H1 (cell line): ENCODE results near the gene NHS. TPM values are rescaled to one million over a fixed set of nuclear protein-coding genes. Genes with fewer than 3 reads are reported as not detected.

Source experiments
- CTCF ChIA-PET: fragments of 300-600 bp; sonication (Branson Sonifier 250); formaldehyde crosslinking; loops from one replicate; lab custom pipeline; 2021; ENCODE audit not compliant: partially characterized antibody; lab: Charles Lee
- POLR2A ChIA-PET: fragments of 300-600 bp; sonication (Branson Sonifier 250); formaldehyde crosslinking; loops from one replicate; lab custom pipeline; 2021; ENCODE audit warnings: inconsistent platforms; ENCODE audit not compliant: partially characterized antibody; lab: Charles Lee
- DNase-seq, 2 experiments: peaks; one replicate each; pipeline versions ENCODE4 v3.0.0 to v3.0.0-alpha.2; 2010 to 2022; ENCODE audit warnings: low spot score in 2 of 2, low read depth in 1 of 2, mixed read lengths in 1 of 2
- FAIRE-seq: peaks from 2 replicates; lab custom pipeline; 2011; peaks lifted over from hg19 to GRCh38; lab: Jason Lieb, UNC
- H2AFZ ChIP-seq: 2 replicates; pipeline ENCODE4 v1.8.1; 2012; ENCODE audit warnings: low read length, inconsistent platforms
- H2AK5ac ChIP-seq: 2 replicates; pipeline ENCODE4 v1.6.1; 2013; ENCODE audit warnings: low read depth, low read length
- H2BK120ac ChIP-seq: replicated peaks from 2 replicates; pipeline ENCODE3; 2013; ENCODE audit warnings: low read depth, low read length, inconsistent platforms
- H2BK12ac ChIP-seq: 2 replicates; pipeline ENCODE4 v1.6.1; 2013; ENCODE audit warnings: low read depth, low read length
- H2BK15ac ChIP-seq: 2 replicates; pipeline ENCODE4 v1.6.1; 2013; ENCODE audit warnings: low read length
- H2BK20ac ChIP-seq: 2 replicates; pipeline ENCODE4 v1.6.1; 2013; ENCODE audit warnings: low read length
- H2BK5ac ChIP-seq: 2 replicates; pipeline ENCODE4 v1.6.1; 2013; ENCODE audit warnings: low read depth, low read length
- H3K14ac ChIP-seq: 2 replicates; pipeline ENCODE4 v1.6.1; 2013; ENCODE audit warnings: inconsistent platforms; ENCODE audit not compliant: insufficient read length
- H3K18ac ChIP-seq: 2 replicates; pipeline ENCODE4 v1.6.1; 2013; ENCODE audit warnings: low read length; ENCODE audit errors: extremely low read depth
- H3K23ac ChIP-seq: 2 replicates; pipeline ENCODE4 v1.6.1; 2013; ENCODE audit warnings: inconsistent platforms; ENCODE audit not compliant: insufficient read length
- H3K23me2 ChIP-seq: 2 replicates; pipeline ENCODE4 v1.6.1; 2013; ENCODE audit warnings: low read depth, low read length
- H3K27ac ChIP-seq: 2 replicates; pipeline ENCODE4 v1.6.1; 2011; ENCODE audit warnings: low read depth, low read length, inconsistent platforms
- H3K27me3 ChIP-seq, 4 experiments: replicated peaks in 1 of 4; 1 replicate in 1 of 4; 2 replicates in 3 of 4; pipeline versions ENCODE4 v1.6.1 to v1.8.1; 2011 to 2013; ENCODE audit warnings: low read length in 3 of 4, mild to moderate bottlenecking in 3 of 4, inconsistent platforms in 2 of 4, mixed read lengths in 2 of 4, moderate library complexity in 1 of 4; ENCODE audit not compliant: control insufficient read depth in 3 of 4, insufficient read depth in 3 of 4; ENCODE audit errors: extremely low read depth in 1 of 4
- H3K36me3 ChIP-seq, 4 experiments: 2 replicates each; pipeline versions ENCODE4 v1.6.1 to v1.8.1; 2011 to 2013; ENCODE audit warnings: mild to moderate bottlenecking in 4 of 4, low read length in 3 of 4, moderate library complexity in 2 of 4, control low read depth in 1 of 4, inconsistent platforms in 1 of 4; ENCODE audit not compliant: insufficient read depth in 4 of 4, control insufficient read depth in 2 of 4
- H3K4ac ChIP-seq: replicated peaks from 2 replicates; pipeline ENCODE3; 2013; ENCODE audit warnings: low read length, low read depth, mixed read lengths, inconsistent platforms; ENCODE audit not compliant: insufficient read length
- H3K4me1 ChIP-seq, 4 experiments: replicated peaks in 1 of 4; 1 replicate in 1 of 4; 2 replicates in 3 of 4; pipeline versions ENCODE4 v1.6.1 to v1.8.1; 2011 to 2013; ENCODE audit warnings: low read length in 3 of 4, inconsistent platforms in 2 of 4, mixed read lengths in 1 of 4; ENCODE audit not compliant: insufficient read depth in 4 of 4, control insufficient read depth in 3 of 4
- H3K4me2 ChIP-seq, 2 experiments: 2 replicates each; pipeline versions ENCODE4 v1.6.1 to v1.8.1; 2011 to 2013; ENCODE audit warnings: low read depth in 2 of 2, low read length in 2 of 2, control low read depth in 1 of 2, inconsistent platforms in 1 of 2, mild to moderate bottlenecking in 1 of 2; ENCODE audit not compliant: insufficient read depth in 1 of 2
- H3K4me3 ChIP-seq, 4 experiments: fragments of 200-600, 300-600 bp in 1 of 4; sonication (generic), shearing (Covaris generic), sonication (Bioruptor Twin) in 1 of 4; 2 replicates each; pipeline versions ENCODE4 v1.5.1 to v1.8.1; 2011 to 2016; ENCODE audit warnings: low read length in 4 of 4, low read depth in 3 of 4, control low read depth in 2 of 4, inconsistent platforms in 2 of 4, mild to moderate bottlenecking in 2 of 4, mixed read lengths in 1 of 4, moderate library complexity in 1 of 4; ENCODE audit not compliant: insufficient read depth in 2 of 4; ENCODE audit errors: extremely low read depth in 1 of 4
- H3K56ac ChIP-seq: replicated peaks from 2 replicates; pipeline ENCODE3; 2013; ENCODE audit warnings: low read depth, mild to moderate bottlenecking, mixed read lengths, low read length, inconsistent platforms; ENCODE audit not compliant: insufficient read length
- H3K79me1 ChIP-seq: 2 replicates; pipeline ENCODE4 v1.6.1; 2013; ENCODE audit warnings: low read depth, low read length, control low read depth
- H3K79me2 ChIP-seq, 2 experiments: 2 replicates each; pipeline versions ENCODE4 v1.6.1 to v1.8.1; 2012 to 2013; ENCODE audit warnings: low read length in 2 of 2, mild to moderate bottlenecking in 2 of 2, inconsistent platforms in 1 of 2; ENCODE audit not compliant: insufficient read depth in 2 of 2, control insufficient read depth in 1 of 2
- H3K9ac ChIP-seq, 4 experiments: replicated peaks in 1 of 4; 1 replicate in 1 of 4; 2 replicates in 3 of 4; pipeline versions ENCODE4 v1.6.1 to v1.8.1; 2011 to 2013; ENCODE audit warnings: low read depth in 3 of 4, low read length in 3 of 4, control low read depth in 2 of 4, mild to moderate bottlenecking in 2 of 4, moderate library complexity in 2 of 4, inconsistent platforms in 1 of 4; ENCODE audit errors: extremely low read depth in 1 of 4
- H3K9me3 ChIP-seq, 2 experiments: 2 replicates each; pipeline versions ENCODE4 v1.6.1 to v1.8.1; 2012 to 2013; ENCODE audit warnings: mild to moderate bottlenecking in 2 of 2, moderate library complexity in 2 of 2, control low read depth in 1 of 2, inconsistent platforms in 1 of 2, low read depth in 1 of 2, low read length in 1 of 2, mixed read lengths in 1 of 2; ENCODE audit not compliant: insufficient read depth in 2 of 2
- H4K20me1 ChIP-seq, 2 experiments: replicated peaks in 1 of 2; 2 replicates each; pipeline versions ENCODE3 to v1.8.1; 2011 to 2013; ENCODE audit warnings: inconsistent platforms in 2 of 2, low read length in 2 of 2, mild to moderate bottlenecking in 1 of 2; ENCODE audit not compliant: insufficient read depth in 2 of 2, control insufficient read depth in 1 of 2
- H4K5ac ChIP-seq: 2 replicates; pipeline ENCODE4 v1.6.1; 2013; ENCODE audit warnings: low read length, low read depth, mixed read lengths, inconsistent platforms; ENCODE audit not compliant: insufficient read length
- H4K8ac ChIP-seq: 2 replicates; pipeline ENCODE4 v1.8.0; 2013; ENCODE audit warnings: mild to moderate bottlenecking, moderate library complexity, low read length, inconsistent platforms; ENCODE audit not compliant: insufficient read depth; ENCODE audit errors: extremely low read depth
- H4K91ac ChIP-seq: replicated peaks from 2 replicates; pipeline ENCODE3; 2013; ENCODE audit warnings: low read length, mixed read lengths, inconsistent platforms; ENCODE audit not compliant: insufficient read length
- CBX8 ChIP-seq: fragments of 300-800, 300-1000 bp; sonication (generic); IDR thresholded peaks from 2 replicates; pipeline ENCODE4 v1.7.1; 2016; ENCODE audit warnings: low read depth, low read length, borderline replicate concordance
- POLR2AphosphoS5 ChIP-seq: IDR thresholded peaks from 2 replicates; pipeline ENCODE4 v1.6.1; 2011; ENCODE audit warnings: low read depth, low read length
- SUZ12 ChIP-seq: fragments of 200-600 bp; sonication (generic); IDR thresholded peaks from 2 replicates; pipeline ENCODE4 v1.6.1; 2012; ENCODE audit warnings: mild to moderate bottlenecking, inconsistent platforms, low read length, moderate library complexity, mixed read lengths
- WGBS, 2 experiments: shearing (Covaris generic) in 1 of 2; methylation state at CpG; one replicate each; pipeline versions ENCODE4 v1.1.6 to v1.1.7; 2013 to 2015; ENCODE audit warnings: low lambda C conversion rate in 2 of 2, mixed read lengths in 2 of 2, inconsistent platforms in 1 of 2, low coverage in 1 of 2, missing lambda C conversion rate in 1 of 2; ENCODE audit not compliant: insufficient replicate concordance in 2 of 2, insufficient coverage in 1 of 2, insufficient read length in 1 of 2; ENCODE audit errors: extremely low coverage in 1 of 2, missing lambda C conversion rate in 1 of 2; 5-methylcytosine and 5-hydroxymethylcytosine counted together
- polyA plus RNA-seq, 7 experiments: library from polyadenylated mRNA; depleted of rRNA in 3 of 7; stranded (reverse) in 5 of 7; unstranded in 2 of 7; fragments of >200 nt in 5 of 7; fragments of 200-250 nt in 2 of 7; gene quantifications; 1 replicate in 5 of 7; 2 replicates in 1 of 7; 4 replicates in 1 of 7; pipeline versions ENCODE4 v1.2.1 to v1.2.3, GENCODE V29; 2011 to 2013; ENCODE audit warnings: missing spikeins in 2 of 7, mixed read lengths in 2 of 7
- total RNA-seq: library from RNA; stranded (reverse); fragmentation: NEBNext Ultra II Directional; extraction: Animal tissue kit (Norgen Biotek cat#: 25700); gene quantifications from 2 replicates; pipeline ENCODE4 v1.2.1, GENCODE V29; 2021

The NHS gene
- total and polyA plus RNA-seq, 2 of the 8 experiments (the other 6 are each of a cell fraction or from before 2014, with no cell fraction given): 2.2 to 6.7 TPM

DNA sequence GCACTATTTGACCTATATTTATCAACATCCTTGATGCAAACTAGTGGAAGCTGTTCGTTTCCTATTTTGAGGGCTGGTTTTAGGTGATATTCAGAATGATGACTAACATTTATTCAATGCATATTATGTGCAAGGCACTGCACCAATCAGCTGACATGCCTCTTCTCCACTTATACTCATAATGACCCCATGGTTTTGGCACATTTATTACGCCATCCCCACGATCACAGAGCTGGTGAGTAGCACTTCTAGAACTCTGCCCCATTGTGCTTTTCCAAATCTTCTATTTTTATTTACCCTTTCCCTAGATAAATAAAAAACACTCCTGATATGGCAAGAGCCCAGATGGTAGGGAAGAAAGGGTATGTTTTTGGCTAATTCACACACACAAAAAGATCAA, 375.4 kb downstream of the NHS start:
- TF ChIP-seq SUZ12: no peak
- TF ChIP-seq POLR2AphosphoS5: no peak
- no peak for TF ChIP-seq CBX8
- 81% methylated on average over 3 of the region's 3 CpGs; no CpG with 5 or more reads in 1 of the 2 experiments for WGBS, 2 experiments

More for the DNA sequence above, 375.4 kb downstream of the NHS start:
- Histone ChIP-seq H3K4me2 (no peak overlapping the region), H3K9ac (no peak overlapping the region), H2AFZ (no peak overlapping the region), H2BK5ac (no peak overlapping the region), H3K4ac (no peak overlapping the region), H3K18ac (no peak overlapping the region), H3K27me3 (no peaks in the 10 kb centered on the region), H3K79me1 (no peaks in the 10 kb centered on the region), H4K91ac (no peak overlapping the region), H2AK5ac (no peak overlapping the region), H4K20me1 (no peaks in the 10 kb centered on the region), H3K79me2 (no peaks in the 10 kb centered on the region), H3K4me3 (no peak overlapping the region), H4K8ac (no peak overlapping the region), H4K5ac (no peak overlapping the region), H2BK12ac (no peak overlapping the region), H3K36me3 (no peaks in the 10 kb centered on the region), H3K56ac (no peak overlapping the region), H3K4me1 (no peaks in the 10 kb centered on the region), H2BK15ac (no peak overlapping the region), H3K27ac (no peak overlapping the region), H2BK20ac (no peak overlapping the region), H3K23ac (no peak overlapping the region), H3K23me2 (no peaks in the 10 kb centered on the region), H3K9me3 (no peaks in the 10 kb centered on the region), H3K14ac (no peak overlapping the region), H2BK120ac (no peak overlapping the region)
- ChIA-PET POLR2A (no interaction called here), CTCF (interaction anchor here (0.8 to 1.0 kb wide), 2 partner anchors 29 to 66 kb away, joined by 3 to 4 read pairs; no protein-coding TSS in a partner anchor)
- no peak for FAIRE-seq
- no peak for DNase-seq
